ENCODE results near the gene DST.

DNA sequence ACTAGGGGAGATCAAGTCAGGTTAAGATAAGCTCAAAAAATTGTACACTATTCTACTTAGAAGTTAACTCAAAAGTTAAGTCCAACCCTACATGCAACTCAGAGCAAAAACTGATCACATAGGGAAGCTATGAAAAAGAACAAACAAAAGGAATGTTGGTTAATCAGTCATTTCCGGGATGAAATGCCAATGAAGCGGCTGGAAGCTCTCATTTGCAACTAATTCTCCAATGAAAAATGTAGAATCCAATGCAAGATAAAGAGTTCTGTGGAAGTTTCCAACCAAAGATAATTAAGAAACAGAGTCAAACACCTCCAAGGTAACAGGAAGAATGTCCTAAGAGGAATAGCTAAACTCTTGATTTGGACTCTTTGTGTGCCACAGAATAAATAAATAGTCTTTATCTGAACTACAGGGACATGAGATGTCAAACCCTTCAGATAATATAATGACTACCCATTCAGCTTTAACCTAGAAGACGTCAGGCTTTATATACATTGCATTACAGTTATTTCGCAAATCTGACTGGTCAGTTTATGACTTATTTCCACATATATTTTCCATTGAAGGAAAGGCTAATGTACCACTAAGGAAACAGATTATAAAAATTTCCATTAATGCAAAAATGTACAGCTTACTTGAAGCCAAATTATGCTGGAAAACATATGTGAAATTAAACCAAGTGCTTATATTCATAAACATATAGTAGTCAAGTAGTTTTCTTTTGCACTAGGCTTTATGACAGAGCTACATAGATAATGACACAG lies 48.0 kb upstream of the DST start:
- no peak for TF ChIP-seq POLR2AphosphoS5 (IDR thresholded peaks at IDR 0.05)
- TF ChIP-seq, protein P1, sequence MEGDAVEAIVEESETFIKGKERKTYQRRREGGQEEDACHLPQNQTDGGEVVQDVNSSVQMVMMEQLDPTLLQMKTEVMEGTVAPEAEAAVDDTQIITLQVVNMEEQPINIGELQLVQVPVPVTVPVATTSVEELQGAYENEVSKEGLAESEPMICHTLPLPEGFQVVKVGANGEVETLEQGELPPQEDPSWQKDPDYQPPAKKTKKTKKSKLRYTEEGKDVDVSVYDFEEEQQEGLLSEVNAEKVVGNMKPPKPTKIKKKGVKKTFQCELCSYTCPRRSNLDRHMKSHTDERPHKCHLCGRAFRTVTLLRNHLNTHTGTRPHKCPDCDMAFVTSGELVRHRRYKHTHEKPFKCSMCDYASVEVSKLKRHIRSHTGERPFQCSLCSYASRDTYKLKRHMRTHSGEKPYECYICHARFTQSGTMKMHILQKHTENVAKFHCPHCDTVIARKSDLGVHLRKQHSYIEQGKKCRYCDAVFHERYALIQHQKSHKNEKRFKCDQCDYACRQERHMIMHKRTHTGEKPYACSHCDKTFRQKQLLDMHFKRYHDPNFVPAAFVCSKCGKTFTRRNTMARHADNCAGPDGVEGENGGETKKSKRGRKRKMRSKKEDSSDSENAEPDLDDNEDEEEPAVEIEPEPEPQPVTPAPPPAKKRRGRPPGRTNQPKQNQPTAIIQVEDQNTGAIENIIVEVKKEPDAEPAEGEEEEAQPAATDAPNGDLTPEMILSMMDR (IDR thresholded peaks at IDR 0.05): no peak
